Memory B cell (primary cell): ENCODE results near the gene CHD9NB.

ENCODE experiments used
- ATAC-seq: fragments of 150-1000 bp; cut with Tn5 transposase; 2 replicates; pipeline ENCODE4 v1.10.0; 2021; ENCODE audit warnings: low read depth, mild to moderate bottlenecking, moderate library complexity
- DNase-seq, 2 donors: peaks; one replicate each; pipeline ENCODE4 v3.0.0; 2022; ENCODE audit warnings: low spot score in 2 of 2
- H3K27ac Mint-ChIP-seq: one replicate; pipeline ENCODE4 v1.8.0; 2022; ENCODE audit warnings: mild to moderate bottlenecking, moderate library complexity, mixed read lengths
- H3K27me3 Mint-ChIP-seq: one replicate; pipeline ENCODE4 v1.8.0; 2022; ENCODE audit warnings: mixed read lengths
- H3K36me3 Mint-ChIP-seq: one replicate; pipeline ENCODE4 v1.8.0; 2022; ENCODE audit warnings: mild to moderate bottlenecking, mixed read lengths
- H3K4me1 Mint-ChIP-seq: one replicate; pipeline ENCODE4 v1.8.0; 2022; ENCODE audit warnings: mixed read lengths
- H3K4me3 Mint-ChIP-seq: one replicate; pipeline ENCODE4 v1.8.0; 2022; ENCODE audit warnings: mild to moderate bottlenecking, moderate library complexity, mixed read lengths
- H3K9me3 Mint-ChIP-seq: one replicate; pipeline ENCODE4 v1.8.0; 2022; ENCODE audit warnings: mixed read lengths

Gene CHD9NB

GRCh38 chr16:52994942-52995341 is 57.8 kb downstream of the CHD9NB start:
- ATAC-seq (no peak), DNase-seq (no peak)
- Mint-ChIP-seq H3K27ac (no peak overlapping the region), H3K4me1 (no peaks in the 10 kb centered on the region), H3K36me3 (peaks cover under 1% of the 10 kb centered on the region), H3K9me3 (peaks cover 3% of the 10 kb centered on the region), H3K4me3 (no peak overlapping the region), H3K27me3 (peaks cover 2% of the 10 kb centered on the region)

- Mint-ChIP-seq H3K4me3 (no peak overlapping the region), H3K27ac (no peak overlapping the region), H3K27me3 (peaks cover 2% of the 10 kb centered on the region), H3K9me3 (peaks cover 3% of the 10 kb centered on the region), H3K4me1 (no peaks in the 10 kb centered on the region), H3K36me3 (peaks cover 2% of the 10 kb centered on the region)
- ATAC-seq (no peak), DNase-seq (no peak)
Measured at GRCh38 chr16:52993179-52993578, 59.5 kb downstream of the CHD9NB start.

GRCh38 chr16:52991572-52991971 is 61.1 kb downstream of the CHD9NB start:
- no peaks in the 10 kb centered on the region for H3K4me1 Mint-ChIP-seq
- no peak for DNase-seq
- peaks cover 3% of the 10 kb centered on the region for H3K27me3 Mint-ChIP-seq
- H3K9me3 Mint-ChIP-seq: peaks cover 3% of the 10 kb centered on the region
- no peak for ATAC-seq
- H3K27ac Mint-ChIP-seq: no peak overlapping the region
- H3K36me3 Mint-ChIP-seq: peaks cover 2% of the 10 kb centered on the region
- no peak overlapping the region for H3K4me3 Mint-ChIP-seq
